ENCODE data around the gene CAPN8.

GRCh38 chr1:223631473-223631872 is 34.0 kb downstream of the CAPN8 start:
- no peak for TF ChIP-seq GATA3 (IDR thresholded peaks at IDR 0.05; ENCODE audit: low read depth, low read length)
- TF ChIP-seq GATA2 (IDR thresholded peaks at IDR 0.05; ENCODE audit: low read depth, low read length): 0 out of 2 replicates have a peak, but pooled peaks have one; percentile 13
